AG20443 (cell line): Measurements from ENCODE around the gene HACL1.
"Not testable (repeated sequence)": the region's sequence is repeated elsewhere in the genome, so short reads cannot be mapped to it uniquely, and the experiment has no call there.

ENCODE experiments used
- DNase-seq: peaks from one replicate; pipeline ENCODE4 v3.0.0; 2012; ENCODE audit warnings: low spot score, mixed read lengths

The HACL1 gene

GRCh38 chr3:15579051-15579450 lies 22.3 kb downstream of the HACL1 start:
- no peak for DNase-seq

- DNase-seq, result no peak
Measured at GRCh38 chr3:15578289-15578867, 23.0 kb downstream of the HACL1 start.

- no peak for DNase-seq
Measured at GRCh38 chr3:15576475-15576874, 24.9 kb downstream of the HACL1 start.

- no peak for DNase-seq
Measured at GRCh38 chr3:15575446-15575845, 25.9 kb downstream of the HACL1 start.

GRCh38 chr3:15572138-15572537 lies 29.2 kb downstream of the HACL1 start:
- no peak for DNase-seq

- no peak for DNase-seq
Measured at GRCh38 chr3:15563190-15563589, 38.2 kb downstream of the HACL1 start.

GRCh38 chr3:15562560-15562959 lies 38.8 kb downstream of the HACL1 start:
- no peak for DNase-seq

- DNase-seq, result no peak
Measured at GRCh38 chr3:15558581-15558980, 42.8 kb downstream of the HACL1 start.

- peak; percentile 72 for DNase-seq
Measured at GRCh38 chr3:15557511-15557946, 43.8 kb downstream of the HACL1 start.

- no peak for DNase-seq
Measured at GRCh38 chr3:15556512-15556911, 44.9 kb downstream of the HACL1 start.

- DNase-seq, result no peak
Measured at GRCh38 chr3:15553749-15554148, 47.6 kb downstream of the HACL1 start.

- no peak for DNase-seq
Measured at GRCh38 chr3:15551902-15552301, 49.5 kb downstream of the HACL1 start.

- no peak for DNase-seq
Measured at GRCh38 chr3:15549846-15550245, 51.5 kb downstream of the HACL1 start.

- DNase-seq, result no peak
Measured at GRCh38 chr3:15542614-15543013, 58.8 kb downstream of the HACL1 start.

- no peak for DNase-seq
Measured at GRCh38 chr3:15541371-15541770, 60.0 kb downstream of the HACL1 start.

GRCh38 chr3:15539066-15539465 lies 62.3 kb downstream of the HACL1 start:
- no peak for DNase-seq

GRCh38 chr3:15538345-15538744 lies 63.0 kb downstream of the HACL1 start:
- no peak for DNase-seq

- DNase-seq, result no peak
Measured at GRCh38 chr3:15536856-15537255, 64.5 kb downstream of the HACL1 start.

GRCh38 chr3:15535732-15536131 lies 65.6 kb downstream of the HACL1 start:
- peak; percentile 49 for DNase-seq

GRCh38 chr3:15532614-15533013 lies 68.8 kb downstream of the HACL1 start:
- DNase-seq, result not testable (repeated sequence)

- DNase-seq, result no peak
Measured at GRCh38 chr3:15531346-15531745, 70.0 kb downstream of the HACL1 start.

GRCh38 chr3:15528854-15529537 lies 72.4 kb downstream of the HACL1 start:
- DNase-seq, result no peak

GRCh38 chr3:15527031-15527459 lies 74.3 kb downstream of the HACL1 start:
- DNase-seq, result no peak

- DNase-seq, result no peak
Measured at GRCh38 chr3:15525790-15526189, 75.6 kb downstream of the HACL1 start.
